Cardiac fibroblast (primary cell): ENCODE measurements around the gene CHTF8.
"Not testable (repeated sequence)": the region's sequence is repeated elsewhere in the genome, so short reads cannot be mapped to it uniquely, and the experiment has no call there.

Experiments
- DNase-seq, 2 donors: peaks; one replicate each; pipeline versions ENCODE4 v3.0.0 to v3.0.0-alpha.2; 2010; ENCODE audit warnings: low read depth in 2 of 2
- H3K4me3 ChIP-seq, 2 donors: replicated peaks in 1 of 2; 1 replicate in 1 of 2; 2 replicates in 1 of 2; pipeline ENCODE4 v1.5.1; 2011; ENCODE audit warnings: low read depth in 2 of 2, low read length in 2 of 2, mild to moderate bottlenecking in 2 of 2, moderate library complexity in 1 of 2
- CTCF ChIP-seq: IDR thresholded peaks from one replicate; pipeline ENCODE4 v1.5.1; 2011; ENCODE audit warnings: low read depth, mild to moderate bottlenecking, low read length, inconsistent platforms

The CHTF8 gene

GRCh38 chr16:69126221-69126620, 6.2 kb downstream of the CHTF8 start:
- no peak overlapping the region for H3K4me3 ChIP-seq
- TF ChIP-seq CTCF: no peak
- no peak for DNase-seq

- not testable (repeated sequence) for H3K4me3 ChIP-seq, DNase-seq
Measured at GRCh38 chr16:69124961-69125360, 7.4 kb downstream of the CHTF8 start.

- not testable (repeated sequence) for DNase-seq, H3K4me3 ChIP-seq
Measured at GRCh38 chr16:69124406-69124805, 8.0 kb downstream of the CHTF8 start.

- peak; percentile 80 to 84 for DNase-seq
- no peak overlapping the region for H3K4me3 ChIP-seq
- TF ChIP-seq CTCF: peak; percentile 54
Measured at GRCh38 chr16:69123910-69124309, 8.5 kb downstream of the CHTF8 start.

GRCh38 chr16:69120096-69120664, 12.2 kb downstream of the CHTF8 start:
- H3K4me3 ChIP-seq: no peak overlapping the region
- DNase-seq: no peak
- no peak for TF ChIP-seq CTCF

- H3K4me3 ChIP-seq: no peak overlapping the region
- no peak for TF ChIP-seq CTCF
- DNase-seq: no peak
Measured at GRCh38 chr16:69119536-69119935, 12.9 kb downstream of the CHTF8 start.

GRCh38 chr16:69118994-69119393, 13.4 kb downstream of the CHTF8 start:
- H3K4me3 ChIP-seq: no peak overlapping the region
- DNase-seq: no peak
- TF ChIP-seq CTCF: no peak

- H3K4me3 ChIP-seq: no peak overlapping the region
- TF ChIP-seq CTCF: no peak
- DNase-seq: no peak
Measured at GRCh38 chr16:69118468-69118867, 13.9 kb downstream of the CHTF8 start.
